Parathyroid adenoma (tissue), 2 donors: ENCODE data around the gene CMTM3.
"Not testable (repeated sequence)": the region's sequence is repeated elsewhere in the genome, so short reads cannot be mapped to it uniquely, and the experiment has no call there.

Experiments used
- H2AFZ ChIP-seq: fragments of 300-600 bp; sonication (generic); one replicate; pipeline ENCODE4 v1.7.0; 2017; ENCODE audit warnings: antibody characterized with exemption, mild to moderate bottlenecking
- H3K27ac ChIP-seq: fragments of 300-600 bp; sonication (generic); one replicate; pipeline ENCODE4 v1.7.0; 2017
- H3K27me3 ChIP-seq: fragments of 300-600 bp; sonication (generic); one replicate; pipeline ENCODE4 v1.7.0; 2017; ENCODE audit warnings: low read length; ENCODE audit not compliant: control insufficient read depth, insufficient read depth
- H3K36me3 ChIP-seq: fragments of 300-600 bp; sonication (generic); one replicate; pipeline ENCODE4 v1.7.0; 2017; ENCODE audit warnings: low read length; ENCODE audit not compliant: control insufficient read depth, insufficient read depth
- H3K4me1 ChIP-seq: fragments of 300-600 bp; sonication (generic); one replicate; pipeline ENCODE4 v1.7.0; 2017; ENCODE audit warnings: control low read depth
- H3K4me2 ChIP-seq: fragments of 300-600 bp; sonication (generic); one replicate; pipeline ENCODE4 v1.7.0; 2017; ENCODE audit warnings: low read length
- H3K4me3 ChIP-seq: fragments of 300-600 bp; sonication (generic); one replicate; pipeline ENCODE4 v1.7.0; 2017; ENCODE audit warnings: low read depth, low read length
- H3K79me2 ChIP-seq: fragments of 300-600 bp; sonication (generic); one replicate; pipeline ENCODE4 v1.7.0; 2017; ENCODE audit warnings: control low read depth
- H3K9ac ChIP-seq: fragments of 300-600 bp; sonication (generic); one replicate; pipeline ENCODE4 v1.7.0; 2017; ENCODE audit warnings: mild to moderate bottlenecking
- H3K9me3 ChIP-seq: fragments of 300-600 bp; sonication (generic); one replicate; pipeline ENCODE4 v1.7.0; 2017; ENCODE audit warnings: low read length; ENCODE audit not compliant: control insufficient read depth
- TF ChIP-seq, protein P1 (sequence below): fragments of 300-600 bp; sonication (generic); IDR thresholded peaks from one replicate; pipeline ENCODE4 v1.7.0; 2017; ENCODE audit warnings: antibody characterized with exemption, mild to moderate bottlenecking
- donor health status: primary hyperparathyroidism.

CMTM3 gene

GRCh38 chr16:66629856-66630255 lies 25.4 kb downstream of the CMTM3 start:
- H2AFZ ChIP-seq, result no peak overlapping the region
- no peaks in the 10 kb centered on the region for H3K9me3 ChIP-seq
- no peaks in the 10 kb centered on the region for H3K4me1 ChIP-seq
- H3K79me2 ChIP-seq, result peaks cover 18% of the 10 kb centered on the region
- no peak overlapping the region for H3K27ac ChIP-seq
- H3K9ac ChIP-seq, result no peak overlapping the region
- H3K4me2 ChIP-seq, result no peak overlapping the region
- TF ChIP-seq, protein P1, sequence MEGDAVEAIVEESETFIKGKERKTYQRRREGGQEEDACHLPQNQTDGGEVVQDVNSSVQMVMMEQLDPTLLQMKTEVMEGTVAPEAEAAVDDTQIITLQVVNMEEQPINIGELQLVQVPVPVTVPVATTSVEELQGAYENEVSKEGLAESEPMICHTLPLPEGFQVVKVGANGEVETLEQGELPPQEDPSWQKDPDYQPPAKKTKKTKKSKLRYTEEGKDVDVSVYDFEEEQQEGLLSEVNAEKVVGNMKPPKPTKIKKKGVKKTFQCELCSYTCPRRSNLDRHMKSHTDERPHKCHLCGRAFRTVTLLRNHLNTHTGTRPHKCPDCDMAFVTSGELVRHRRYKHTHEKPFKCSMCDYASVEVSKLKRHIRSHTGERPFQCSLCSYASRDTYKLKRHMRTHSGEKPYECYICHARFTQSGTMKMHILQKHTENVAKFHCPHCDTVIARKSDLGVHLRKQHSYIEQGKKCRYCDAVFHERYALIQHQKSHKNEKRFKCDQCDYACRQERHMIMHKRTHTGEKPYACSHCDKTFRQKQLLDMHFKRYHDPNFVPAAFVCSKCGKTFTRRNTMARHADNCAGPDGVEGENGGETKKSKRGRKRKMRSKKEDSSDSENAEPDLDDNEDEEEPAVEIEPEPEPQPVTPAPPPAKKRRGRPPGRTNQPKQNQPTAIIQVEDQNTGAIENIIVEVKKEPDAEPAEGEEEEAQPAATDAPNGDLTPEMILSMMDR, result no peak
- no peaks in the 10 kb centered on the region for H3K36me3 ChIP-seq
- no peak overlapping the region for H3K4me3 ChIP-seq
- no peaks in the 10 kb centered on the region for H3K27me3 ChIP-seq

- H3K4me2 ChIP-seq, H2AFZ ChIP-seq, H3K9ac ChIP-seq, H3K27ac ChIP-seq, H3K4me1 ChIP-seq, H3K9me3 ChIP-seq, H3K4me3 ChIP-seq, H3K36me3 ChIP-seq, H3K27me3 ChIP-seq: not testable (repeated sequence)
- H3K79me2 ChIP-seq, result peaks cover 23% of the 10 kb centered on the region
Measured at GRCh38 chr16:66630561-66631260, 26.2 kb downstream of the CMTM3 start.

DNA sequence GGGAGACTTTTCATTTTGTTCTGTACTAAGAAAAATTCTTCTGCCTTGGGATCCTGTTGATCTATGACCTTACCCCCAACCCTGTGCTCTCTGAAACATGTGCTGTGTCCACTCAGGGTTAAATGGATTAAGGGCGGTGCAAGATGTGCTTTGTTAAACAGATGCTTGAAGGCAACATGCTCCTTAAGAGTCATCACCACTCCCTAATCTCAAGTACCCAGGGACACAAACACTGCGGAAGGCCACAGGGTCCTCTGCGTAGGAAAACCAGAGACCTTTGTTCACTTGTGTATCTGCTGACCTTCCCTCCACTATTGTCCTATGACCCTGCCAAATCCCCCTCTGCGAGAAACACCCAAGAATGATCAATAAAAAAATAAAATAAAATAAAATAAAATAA lies 27.1 kb downstream of the CMTM3 start:
- H2AFZ ChIP-seq, H3K4me2 ChIP-seq: not testable (repeated sequence)

DNA sequence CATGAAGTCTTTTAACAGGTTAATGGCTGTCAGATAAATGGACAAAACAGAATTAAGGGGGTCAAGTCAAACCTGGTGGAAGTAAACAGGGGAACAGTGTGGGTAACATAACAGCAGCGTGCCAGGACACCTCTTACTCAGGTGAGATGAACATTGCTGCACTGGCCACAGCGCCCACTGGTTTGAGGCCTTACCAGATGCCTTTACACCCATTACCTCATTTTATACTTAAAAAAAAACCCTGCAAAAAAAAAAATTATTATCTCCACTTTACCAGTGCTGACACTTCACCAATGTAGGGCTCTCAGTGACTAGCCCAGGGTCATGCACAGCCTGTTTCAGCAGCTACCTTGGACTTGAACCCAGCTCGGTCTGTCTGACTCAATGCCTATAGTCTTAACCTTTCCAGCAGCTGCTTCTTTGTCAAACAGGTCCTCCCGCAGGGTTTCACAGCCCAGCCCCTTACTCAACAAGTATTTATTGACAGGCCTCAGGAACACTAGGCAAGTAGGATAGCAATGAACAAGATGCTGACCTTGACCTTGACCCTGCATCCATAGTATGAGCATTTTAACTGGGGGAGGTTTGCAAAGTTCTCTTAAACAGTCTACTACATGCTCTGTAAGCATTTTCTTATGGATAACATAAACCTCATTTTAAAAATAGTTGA lies 30.2 kb downstream of the CMTM3 start:
- H3K4me1 ChIP-seq, result peaks cover 3% of the 10 kb centered on the region
- no peaks in the 10 kb centered on the region for H3K27me3 ChIP-seq
- no peaks in the 10 kb centered on the region for H3K9me3 ChIP-seq
- peaks cover 30% of the 10 kb centered on the region for H3K79me2 ChIP-seq
- H3K4me3 ChIP-seq, result no peak overlapping the region
- H3K4me2 ChIP-seq, result no peak overlapping the region
- no peaks in the 10 kb centered on the region for H3K36me3 ChIP-seq
- H2AFZ ChIP-seq, result no peak overlapping the region
- TF ChIP-seq, protein P1, result no peak
- no peak overlapping the region for H3K9ac ChIP-seq
- no peak overlapping the region for H3K27ac ChIP-seq

More for the DNA sequence above, 27.1 kb downstream of the CMTM3 start:
- peaks cover 27% of the 10 kb centered on the region for H3K79me2 ChIP-seq
- H3K9ac ChIP-seq, H3K9me3 ChIP-seq, H3K4me3 ChIP-seq, H3K36me3 ChIP-seq, H3K27me3 ChIP-seq, H3K4me1 ChIP-seq, H3K27ac ChIP-seq: not testable (repeated sequence)

GRCh38 chr16:66635406-66635805 lies 30.9 kb downstream of the CMTM3 start:
- Histone ChIP-seq H3K4me1 (peaks cover 3% of the 10 kb centered on the region), H3K9ac (no peak overlapping the region), H3K27ac (no peak overlapping the region), H3K36me3 (no peaks in the 10 kb centered on the region), H3K4me2 (no peak overlapping the region), H3K4me3 (no peak overlapping the region), H3K9me3 (no peaks in the 10 kb centered on the region), H3K27me3 (no peaks in the 10 kb centered on the region), H2AFZ (no peak overlapping the region), H3K79me2 (peaks cover 34% of the 10 kb centered on the region)
- TF ChIP-seq, protein P1, result no peak
